A673 (cell line): ENCODE measurements around the gene CNNM2. TPM values are rescaled to one million over a fixed set of nuclear protein-coding genes. Genes with fewer than 3 reads are reported as not detected.

Experiments used
- BruUV-seq: library from RNA; stranded (reverse); fragments of 400-500 nt; replicated peaks from 2 replicates; lab custom pipeline; 2021; lab: Mats Ljungman, UMichigan
- CTCF ChIA-PET: fragments of 300-600 bp; sonication (Branson Sonifier 250); formaldehyde crosslinking; loops from one replicate; lab custom pipeline; 2022; ENCODE audit warnings: antibody characterized with exemption; lab: Charles Lee
- POLR2A ChIA-PET: fragments of 300-600 bp; sonication (Branson Sonifier 250); formaldehyde crosslinking; loops from one replicate; lab custom pipeline; 2022; ENCODE audit warnings: antibody characterized with exemption; ENCODE audit not compliant: low non-redundant PET; lab: Charles Lee
- DNase-seq: peaks from one replicate; pipeline ENCODE4 v3.0.0-alpha.2; 2015; ENCODE audit warnings: low spot score
- H3K27ac ChIP-seq: fragments of 200-600 bp; sonication (generic); 2 replicates; pipeline ENCODE4 v1.5.1; 2016; ENCODE audit warnings: mixed run types, low read depth, mild to moderate bottlenecking, mixed read lengths, antibody characterized with exemption, low read length; ENCODE audit not compliant: poor library complexity, severe bottlenecking
- H3K27me3 ChIP-seq: fragments of 200-600 bp; sonication (generic); replicated peaks from 2 replicates; pipeline ENCODE4 v1.6.1; 2017; ENCODE audit warnings: mixed run types, low read depth, mild to moderate bottlenecking, mixed read lengths, antibody characterized with exemption, low read length; ENCODE audit not compliant: insufficient read depth, poor library complexity
- H3K36me3 ChIP-seq: fragments of 200-600 bp; sonication (generic); 2 replicates; pipeline ENCODE4 v1.6.1; 2016; ENCODE audit warnings: mixed run types, mild to moderate bottlenecking, mixed read lengths, antibody characterized with exemption, low read length; ENCODE audit not compliant: insufficient read depth, poor library complexity, severe bottlenecking
- H3K4me1 ChIP-seq: fragments of 200-600 bp; sonication (generic); 2 replicates; pipeline ENCODE4 v1.6.1; 2017; ENCODE audit warnings: mixed run types, mild to moderate bottlenecking, mixed read lengths, antibody characterized with exemption, low read length; ENCODE audit not compliant: insufficient read depth, poor library complexity, severe bottlenecking
- H3K4me3 ChIP-seq: fragments of 200-600 bp; sonication (generic); 2 replicates; pipeline ENCODE4 v1.5.1; 2016; ENCODE audit warnings: low read depth, mixed run types, mild to moderate bottlenecking, mixed read lengths, low read length; ENCODE audit not compliant: poor library complexity, severe bottlenecking
- H3K9me3 ChIP-seq: fragments of 200-600 bp; sonication (generic); 2 replicates; pipeline ENCODE4 v1.6.1; 2016; ENCODE audit warnings: mixed run types, low read depth, mild to moderate bottlenecking, mixed read lengths, antibody characterized with exemption, low read length; ENCODE audit not compliant: poor library complexity, severe bottlenecking
- EZH2 ChIP-seq: fragments of 200-600 bp; sonication (generic); IDR thresholded peaks from 2 replicates; pipeline ENCODE4 v1.6.1; 2017; ENCODE audit warnings: borderline replicate concordance, low read depth, mild to moderate bottlenecking, mixed read lengths, antibody characterized with exemption, low read length; ENCODE audit not compliant: poor library complexity, severe bottlenecking
- intact Hi-C: fragments of 100-400 bp; cut with micrococcal nuclease; formaldehyde crosslinking; loops from one replicate; pipeline ENCODE4 v1.10.0; 2022; ENCODE audit not compliant: unreplicated experiment
- total RNA-seq: library from RNA; stranded (reverse); gene quantifications from 2 replicates; pipeline ENCODE4 v1.2.3, GENCODE V29; 2021
- TF ChIP-seq, protein P1 (sequence below): fragments of 300-800, 200-600 bp; sonication (generic); conservative IDR thresholded peaks from 2 replicates; pipeline ENCODE4 v1.5.1; 2017; ENCODE audit warnings: low read depth, mild to moderate bottlenecking, antibody characterized with exemption, low read length, moderate library complexity, mixed read lengths

The CNNM2 gene
- total RNA-seq, 1 experiment from 2014 or later: 4.8 TPM

DNA sequence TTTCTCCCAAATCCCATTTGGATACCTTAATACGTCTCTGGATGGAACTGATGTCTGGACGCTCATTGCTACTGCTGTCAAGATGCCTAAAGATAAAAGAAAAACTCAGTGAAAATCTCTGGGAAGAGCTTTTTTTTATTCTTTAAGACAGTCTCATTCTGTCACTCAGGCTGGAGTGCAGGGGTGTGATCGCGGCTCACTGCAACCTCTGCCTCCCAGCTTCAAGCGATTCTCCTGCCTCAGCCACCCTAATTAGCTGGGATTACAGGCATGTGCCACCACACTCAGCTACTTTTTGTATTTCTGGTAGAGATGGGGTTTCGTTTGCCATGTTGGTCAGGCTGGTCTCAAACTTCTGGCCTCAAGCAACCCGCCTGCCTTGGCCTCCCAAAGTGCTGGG, 172.8 kb downstream of the CNNM2 start:
- no TSS peak for BruUV-seq
- Histone ChIP-seq H3K4me1 (no peaks in the 10 kb centered on the region), H3K27me3 (no peaks in the 10 kb centered on the region), H3K4me3 (no peak overlapping the region), H3K9me3 (no peaks in the 10 kb centered on the region), H3K27ac (no peak overlapping the region), H3K36me3 (peaks cover 41% of the 10 kb centered on the region)
- intact Hi-C loops: no loop called here
- no peak for DNase-seq
- CTCF ChIA-PET: interaction anchor here (1.1 kb wide), 1 partner anchor 153 kb away, joined by 4 read pairs; no protein-coding TSS in a partner anchor
- TF ChIP-seq, protein P1, sequence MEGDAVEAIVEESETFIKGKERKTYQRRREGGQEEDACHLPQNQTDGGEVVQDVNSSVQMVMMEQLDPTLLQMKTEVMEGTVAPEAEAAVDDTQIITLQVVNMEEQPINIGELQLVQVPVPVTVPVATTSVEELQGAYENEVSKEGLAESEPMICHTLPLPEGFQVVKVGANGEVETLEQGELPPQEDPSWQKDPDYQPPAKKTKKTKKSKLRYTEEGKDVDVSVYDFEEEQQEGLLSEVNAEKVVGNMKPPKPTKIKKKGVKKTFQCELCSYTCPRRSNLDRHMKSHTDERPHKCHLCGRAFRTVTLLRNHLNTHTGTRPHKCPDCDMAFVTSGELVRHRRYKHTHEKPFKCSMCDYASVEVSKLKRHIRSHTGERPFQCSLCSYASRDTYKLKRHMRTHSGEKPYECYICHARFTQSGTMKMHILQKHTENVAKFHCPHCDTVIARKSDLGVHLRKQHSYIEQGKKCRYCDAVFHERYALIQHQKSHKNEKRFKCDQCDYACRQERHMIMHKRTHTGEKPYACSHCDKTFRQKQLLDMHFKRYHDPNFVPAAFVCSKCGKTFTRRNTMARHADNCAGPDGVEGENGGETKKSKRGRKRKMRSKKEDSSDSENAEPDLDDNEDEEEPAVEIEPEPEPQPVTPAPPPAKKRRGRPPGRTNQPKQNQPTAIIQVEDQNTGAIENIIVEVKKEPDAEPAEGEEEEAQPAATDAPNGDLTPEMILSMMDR: no peak
- TF ChIP-seq EZH2: no peak
- POLR2A ChIA-PET: no interaction called here

DNA sequence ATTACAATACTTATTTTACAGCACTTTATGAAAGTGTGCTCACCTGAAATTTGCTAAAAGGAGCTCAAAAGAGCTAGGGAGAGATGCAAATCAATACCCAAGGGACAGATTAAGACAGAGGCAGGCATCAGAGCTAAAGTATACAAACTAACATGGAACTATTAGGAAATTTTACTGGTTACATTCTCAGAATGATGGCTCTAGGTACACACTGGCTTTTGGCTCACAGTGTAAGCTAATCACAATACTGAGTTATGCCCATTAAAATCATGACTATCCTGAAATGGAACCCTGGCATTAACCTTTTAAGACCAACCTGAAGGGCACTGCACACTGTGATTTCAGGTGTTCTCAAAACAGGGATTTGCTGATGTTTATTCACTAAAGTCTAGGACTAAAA, 176.9 kb downstream of the CNNM2 start:
- POLR2A ChIA-PET: no interaction called here

DNA sequence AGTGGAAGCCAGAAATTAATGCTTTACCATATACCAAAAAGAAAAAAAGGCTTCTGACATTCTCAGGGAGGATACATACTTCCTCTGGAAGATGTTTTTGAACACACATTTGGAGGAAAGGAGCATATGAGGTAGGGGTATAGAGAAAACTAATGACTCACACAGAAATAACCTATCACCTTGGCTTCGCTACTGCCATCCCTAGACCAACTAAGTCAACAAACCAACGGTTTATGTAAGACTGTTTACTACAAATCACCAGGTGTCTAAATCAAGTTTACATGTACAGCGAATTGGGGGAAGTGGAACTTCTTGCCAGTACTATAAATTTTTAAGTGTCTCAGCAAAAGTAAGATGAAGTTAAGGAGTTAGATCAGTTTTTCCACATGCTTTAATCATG, 178.0 kb downstream of the CNNM2 start:
- H3K27me3 ChIP-seq: no peaks in the 10 kb centered on the region
- H3K27ac ChIP-seq: no peak overlapping the region
- POLR2A ChIA-PET: no interaction called here
- intact Hi-C loops: no loop called here
- no peak for TF ChIP-seq EZH2
- TF ChIP-seq, protein P1: no peak
- no TSS peak for BruUV-seq
- no peaks in the 10 kb centered on the region for H3K9me3 ChIP-seq
- no peaks in the 10 kb centered on the region for H3K4me1 ChIP-seq
- H3K4me3 ChIP-seq: no peak overlapping the region
- CTCF ChIA-PET: no interaction called here
- peaks cover 44% of the 10 kb centered on the region for H3K36me3 ChIP-seq
- no peak for DNase-seq

More for the DNA sequence above, 176.9 kb downstream of the CNNM2 start:
- Histone ChIP-seq H3K4me3 (no peak overlapping the region), H3K36me3 (peaks cover 45% of the 10 kb centered on the region), H3K9me3 (no peaks in the 10 kb centered on the region), H3K27me3 (no peaks in the 10 kb centered on the region), H3K4me1 (no peaks in the 10 kb centered on the region), H3K27ac (no peak overlapping the region)
- DNase-seq: no peak
- no TSS peak for BruUV-seq
- TF ChIP-seq, protein P1: no peak
- TF ChIP-seq EZH2: no peak
- CTCF ChIA-PET: no interaction called here
- intact Hi-C loops: no loop called here
